UCSD-AML1 (cell line): ENCODE data around the gene CACUL1.
"Not testable (repeated sequence)": the region's sequence is repeated elsewhere in the genome, so short reads cannot be mapped to it uniquely, and the experiment has no call there.

ENCODE experiments used
- DNase-seq: peaks from one replicate; lab custom pipeline; 2025; ENCODE audit not compliant: unreplicated experiment; lab: John Stamatoyannopoulos, UW

The CACUL1 gene

DNA sequence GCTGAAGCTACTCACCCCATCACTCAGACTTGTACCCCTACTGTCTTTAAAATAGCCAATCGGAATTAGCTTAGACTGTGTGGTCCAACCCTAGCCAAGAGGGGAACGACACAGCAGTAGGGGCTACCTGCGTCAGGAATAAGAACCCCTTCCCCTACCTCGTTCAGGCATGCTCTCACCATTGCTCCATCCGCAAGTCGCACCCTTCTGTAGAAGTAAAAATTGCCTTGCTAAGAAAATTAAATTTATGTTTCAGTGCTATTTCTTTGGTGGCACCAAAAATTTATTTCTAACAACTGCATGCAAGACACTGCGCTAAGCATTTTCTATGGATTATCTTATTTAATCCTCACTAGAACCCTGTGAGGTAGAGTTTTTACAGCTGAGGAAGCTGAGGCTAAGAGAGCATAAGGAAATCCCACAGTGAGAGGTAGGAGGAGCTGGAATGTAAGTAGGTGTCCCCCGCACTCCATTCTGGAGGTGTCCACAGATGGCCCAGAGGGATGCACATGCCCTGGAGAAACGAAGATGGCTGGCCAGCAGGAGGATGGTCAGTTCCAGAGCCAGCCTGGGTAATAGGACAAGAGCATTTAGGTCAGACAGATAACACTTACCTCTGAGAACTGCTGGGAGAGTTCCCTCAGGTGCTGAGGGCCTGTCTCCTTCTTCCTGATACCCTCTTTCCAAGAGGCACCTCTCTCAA is 15.3 kb upstream of the CACUL1 start:
- no peak for DNase-seq

DNA sequence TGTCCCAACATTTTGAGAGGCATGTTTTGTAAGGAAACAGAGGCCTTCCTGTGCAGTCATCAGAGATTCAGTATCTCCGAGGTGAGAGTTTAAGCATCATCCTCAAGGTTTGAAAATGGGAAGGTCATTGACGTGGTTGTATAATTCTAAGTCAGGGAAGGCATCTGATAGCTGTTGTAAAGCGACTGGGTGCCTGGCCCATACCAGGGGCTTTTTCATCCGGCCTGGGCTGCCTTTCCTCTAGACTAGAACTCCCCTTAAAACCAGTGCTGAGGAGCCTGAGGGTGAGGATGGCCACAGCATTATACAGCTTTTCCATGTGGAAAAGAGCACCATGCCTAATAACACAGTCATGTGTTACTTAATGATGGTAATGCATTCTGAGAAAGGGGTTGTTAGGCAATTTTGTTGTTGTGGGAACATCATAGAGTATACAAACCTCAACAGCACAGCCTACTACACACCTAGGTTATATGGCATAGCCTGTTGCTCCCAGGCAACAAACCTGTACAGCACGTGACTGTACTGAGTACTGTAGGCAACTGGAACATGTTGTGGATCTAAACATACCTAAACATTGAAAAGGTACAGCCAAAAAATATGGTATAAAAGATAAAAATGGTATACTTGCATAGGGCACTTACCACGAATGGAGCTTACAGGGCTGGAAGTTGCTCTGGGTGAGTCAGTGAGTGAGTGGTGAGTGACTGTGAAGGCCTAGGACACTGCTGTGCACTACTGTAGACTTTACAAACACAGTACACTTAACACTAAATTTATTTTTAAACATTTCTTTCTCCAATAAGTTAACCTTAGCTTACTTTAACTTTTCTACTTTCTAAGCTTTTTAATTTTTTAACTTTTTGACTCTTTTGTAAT is 13.5 kb upstream of the CACUL1 start:
- no peak for DNase-seq

DNA sequence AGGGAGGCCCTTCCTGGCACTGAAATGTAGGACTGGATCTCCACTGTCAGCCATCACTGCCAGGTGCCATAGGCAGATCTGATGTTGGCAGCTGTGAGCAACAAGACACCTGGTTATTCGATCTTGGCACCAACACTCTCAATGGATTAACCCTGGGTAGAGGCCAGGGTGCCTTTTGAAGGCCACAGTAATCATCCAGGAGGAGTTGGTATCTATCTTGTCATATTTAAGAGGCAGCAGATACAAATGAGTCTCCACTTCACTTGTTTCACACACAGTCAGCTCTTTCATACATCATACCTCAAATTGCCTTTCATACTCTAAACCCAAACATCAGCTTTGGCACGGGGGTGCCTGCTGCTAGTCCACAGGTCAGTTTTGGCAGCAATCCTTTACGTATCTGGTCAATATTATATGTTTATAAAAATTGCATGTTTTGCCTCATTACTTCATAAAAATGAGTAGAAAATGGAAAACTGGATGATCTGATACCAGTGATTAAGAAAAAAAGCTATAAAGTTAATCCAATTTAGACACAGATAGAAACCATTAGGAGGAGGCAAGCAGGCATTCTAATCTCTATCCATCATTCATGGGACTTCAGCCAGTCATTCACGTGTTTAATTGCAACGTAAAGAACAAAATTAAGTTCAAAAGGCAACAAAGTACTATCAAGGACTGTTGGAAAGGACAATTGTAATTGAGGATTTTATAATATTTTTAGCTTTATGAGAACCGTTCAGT is 12.7 kb upstream of the CACUL1 start:
- DNase-seq: no peak

DNA sequence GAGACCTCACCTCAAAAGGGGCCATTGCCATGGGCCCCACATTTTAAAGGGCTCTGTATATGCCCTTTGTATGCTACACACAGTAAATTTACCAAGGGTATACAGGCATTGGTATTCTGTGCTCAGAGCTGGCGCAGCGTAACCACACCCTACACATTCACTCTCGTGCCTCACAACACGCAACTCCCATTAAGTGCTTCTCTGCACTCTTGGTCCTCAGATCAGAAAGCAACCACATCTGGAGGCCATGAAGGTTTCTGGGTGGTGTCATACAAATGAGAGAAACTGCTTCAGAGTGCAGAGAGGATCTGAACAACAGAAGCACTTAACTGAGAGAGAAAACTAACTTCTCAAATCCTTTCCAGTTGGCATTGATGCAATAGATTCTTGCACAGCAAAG is 9.4 kb upstream of the CACUL1 start:
- no peak for DNase-seq

DNA sequence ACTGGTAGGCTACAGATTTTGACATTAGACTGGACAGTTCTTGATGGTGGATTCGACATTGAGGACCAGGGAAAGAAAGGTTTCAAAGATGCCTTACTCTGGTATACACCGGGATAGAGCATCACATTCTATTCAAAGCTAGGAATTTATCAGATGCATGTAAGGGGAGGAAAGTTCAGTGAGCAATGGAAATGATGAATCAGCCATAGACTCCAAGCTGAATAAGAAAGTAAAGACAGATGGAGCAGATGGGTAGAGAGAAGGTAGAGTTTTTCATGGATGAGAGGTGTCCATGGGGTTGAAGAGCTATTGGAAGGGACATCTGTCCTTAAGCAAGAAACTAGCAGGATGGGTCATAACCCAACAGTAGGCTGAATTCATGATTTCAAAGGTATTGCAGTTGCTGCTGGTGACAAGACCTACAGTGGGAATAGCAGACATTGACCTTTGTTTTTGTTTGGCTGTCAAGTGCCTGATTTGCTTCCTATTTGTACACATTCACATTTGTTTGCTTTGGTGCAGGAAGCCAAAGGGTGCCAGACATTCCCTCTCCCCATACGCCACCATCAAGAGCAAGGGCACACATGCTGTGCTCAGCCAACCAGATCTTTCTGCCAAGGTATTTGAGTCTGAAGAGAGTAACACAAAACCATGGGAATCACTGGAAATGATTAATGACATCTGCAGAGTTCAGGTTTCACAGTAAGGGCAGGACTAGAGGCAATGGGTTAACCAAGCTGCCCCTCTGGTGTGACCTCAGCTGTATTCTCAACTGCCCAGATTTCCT is 8.6 kb upstream of the CACUL1 start:
- DNase-seq: no peak

DNA sequence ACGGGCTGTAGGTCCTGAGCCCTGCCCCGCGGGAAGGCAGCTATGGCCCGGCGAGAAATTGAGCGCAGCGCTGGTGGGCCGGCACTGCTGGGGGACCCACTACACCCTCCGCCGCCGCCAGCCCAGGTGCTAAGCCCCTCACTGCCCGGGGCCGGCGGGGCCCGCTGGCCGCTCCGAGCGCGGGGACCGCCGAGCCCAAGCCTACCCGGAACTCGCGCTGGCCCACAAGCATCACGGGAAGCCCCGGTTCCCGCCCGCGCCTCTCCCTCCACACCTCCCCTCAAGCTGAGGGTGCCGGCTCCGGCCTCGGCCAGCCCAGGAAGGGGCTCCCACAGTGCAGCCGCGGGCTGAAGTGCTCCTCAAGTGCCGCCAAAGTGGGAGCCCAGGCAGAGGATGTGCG is 5.5 kb upstream of the CACUL1 start:
- DNase-seq: no peak

DNA sequence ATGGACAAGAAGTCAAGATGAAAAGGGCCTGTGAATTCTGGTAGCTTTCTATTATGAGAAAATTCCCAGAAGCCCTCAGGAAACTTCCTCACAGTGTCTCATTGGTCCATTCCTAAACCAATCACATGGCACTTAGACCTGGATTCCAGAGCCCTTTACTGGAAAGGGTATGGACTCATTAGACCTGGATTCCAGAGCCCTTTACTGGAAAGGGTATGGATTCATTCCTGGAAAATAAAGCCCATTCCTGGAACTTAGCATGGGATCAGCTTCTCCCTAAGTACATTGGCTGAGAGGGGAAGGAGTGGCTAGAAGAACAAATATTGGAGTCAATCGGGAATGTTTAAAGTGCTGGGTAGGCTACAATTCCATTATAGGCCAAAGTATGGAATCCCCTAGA is 3.7 kb upstream of the CACUL1 start:
- DNase-seq: no peak

DNA sequence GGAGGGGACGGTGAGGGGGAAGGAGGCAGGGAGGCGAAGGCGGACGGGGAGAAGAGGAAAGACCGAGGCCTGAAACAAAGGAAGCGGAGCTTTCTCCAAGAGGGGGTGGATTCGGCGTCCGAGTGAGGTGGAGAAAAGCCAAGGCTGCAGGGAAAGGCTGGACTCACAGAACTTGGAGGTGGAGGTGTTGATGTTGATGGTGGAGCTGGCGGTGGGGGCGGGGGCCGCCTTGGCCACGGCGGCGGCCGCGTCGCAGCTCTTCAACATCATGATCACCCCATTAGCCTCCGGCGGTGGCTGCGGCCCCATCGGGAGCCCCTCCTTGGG is 578 bp downstream of the CACUL1 start:
- peak; percentile 80 for DNase-seq

DNA sequence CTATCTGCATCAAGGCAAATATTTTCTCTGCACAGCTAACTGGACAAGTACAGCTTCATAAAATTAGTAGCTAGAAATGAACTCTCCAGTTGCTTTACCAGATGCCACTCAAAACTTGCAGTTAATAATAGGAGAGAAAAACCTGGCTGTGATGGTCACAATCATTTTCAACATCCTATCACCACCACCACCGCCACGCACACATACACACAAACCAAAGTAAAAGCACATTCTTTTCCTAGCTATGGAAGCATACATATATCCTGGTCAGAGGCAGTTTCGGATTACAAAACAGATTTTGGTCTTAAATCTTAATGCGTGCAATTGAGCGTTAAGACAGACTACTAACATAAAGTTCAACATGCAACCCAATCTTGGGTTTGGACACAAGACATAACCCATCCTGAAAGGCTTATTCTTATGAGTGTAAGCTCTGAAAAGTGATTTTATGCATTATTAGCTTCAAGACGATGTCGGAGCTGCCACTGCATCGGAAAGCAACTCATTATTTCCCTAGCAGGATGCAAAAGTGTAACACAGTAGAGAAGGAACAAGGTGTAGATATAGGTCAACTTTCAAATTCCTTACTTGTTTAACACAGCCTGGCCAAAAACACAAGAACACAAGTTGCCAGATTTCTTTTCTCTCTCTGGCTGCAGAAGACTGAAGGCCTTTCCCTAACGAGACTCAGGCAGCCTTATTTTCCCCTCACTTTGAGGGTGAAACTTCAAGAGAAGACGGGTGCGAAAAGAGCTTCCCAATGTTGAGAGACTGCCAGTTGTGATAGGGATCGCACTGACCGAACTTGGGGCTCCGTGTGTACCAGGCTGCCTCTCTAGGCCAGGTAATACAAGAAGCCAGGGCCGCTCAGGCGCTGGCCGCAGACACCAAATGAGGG is 1.2 kb downstream of the CACUL1 start:
- DNase-seq: no peak

DNA sequence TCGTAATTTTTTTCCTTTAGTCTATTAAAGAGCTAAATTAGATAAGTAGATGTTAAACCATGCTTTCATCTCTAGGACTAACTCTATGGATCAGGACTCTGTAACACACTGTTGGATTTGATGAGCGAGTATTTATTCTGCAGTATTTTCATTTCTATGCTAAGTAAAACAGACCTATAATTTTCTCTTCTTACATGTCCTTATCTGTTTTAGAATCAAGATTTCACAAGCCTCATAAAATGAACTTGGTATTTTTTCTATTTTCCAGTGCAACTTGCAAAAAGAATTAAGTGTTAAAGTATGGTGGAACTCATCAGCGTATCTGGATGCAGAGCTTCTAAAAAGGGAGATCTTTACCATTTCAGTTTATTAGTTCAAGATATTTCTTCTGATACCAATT is 2.4 kb downstream of the CACUL1 start:
- DNase-seq: no peak

DNA sequence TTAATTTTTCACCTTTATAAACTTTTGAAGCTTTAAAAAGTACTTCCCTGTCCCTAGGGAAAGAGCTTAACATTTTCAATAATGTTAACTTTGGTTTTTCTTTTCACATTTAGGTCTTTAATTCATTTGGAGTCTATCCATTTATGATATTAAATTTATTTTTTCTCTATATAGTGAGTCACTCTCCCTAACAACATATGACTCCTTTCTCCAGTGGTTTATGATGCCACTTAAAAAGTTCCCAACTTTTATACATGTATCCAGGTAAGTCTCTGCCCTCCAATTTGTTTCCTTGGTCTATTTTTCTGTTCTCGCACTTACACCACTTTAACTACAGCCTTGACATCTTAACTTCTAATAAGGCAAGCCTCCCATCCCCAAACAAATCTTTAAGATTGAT is 3.5 kb downstream of the CACUL1 start:
- DNase-seq: no peak

DNA sequence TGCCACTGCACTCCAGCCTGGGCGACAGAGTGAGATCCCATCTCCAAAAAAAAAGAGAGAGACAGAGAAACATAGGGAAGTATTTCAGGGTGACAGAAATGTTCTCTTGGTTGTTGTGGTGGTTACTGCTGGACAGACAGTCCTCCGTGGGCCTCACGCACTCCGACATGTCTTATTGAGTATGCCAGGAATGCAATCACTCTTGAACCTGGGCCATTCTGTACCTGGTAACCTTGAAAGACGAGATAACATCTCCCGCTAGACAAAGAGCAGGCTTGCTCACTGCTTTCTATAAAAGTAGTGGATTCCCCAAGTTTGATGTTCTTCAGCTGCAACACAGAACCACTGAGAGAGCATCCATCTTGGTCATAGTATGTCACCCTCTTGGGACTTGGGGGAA is 6.7 kb downstream of the CACUL1 start:
- no peak for DNase-seq

DNA sequence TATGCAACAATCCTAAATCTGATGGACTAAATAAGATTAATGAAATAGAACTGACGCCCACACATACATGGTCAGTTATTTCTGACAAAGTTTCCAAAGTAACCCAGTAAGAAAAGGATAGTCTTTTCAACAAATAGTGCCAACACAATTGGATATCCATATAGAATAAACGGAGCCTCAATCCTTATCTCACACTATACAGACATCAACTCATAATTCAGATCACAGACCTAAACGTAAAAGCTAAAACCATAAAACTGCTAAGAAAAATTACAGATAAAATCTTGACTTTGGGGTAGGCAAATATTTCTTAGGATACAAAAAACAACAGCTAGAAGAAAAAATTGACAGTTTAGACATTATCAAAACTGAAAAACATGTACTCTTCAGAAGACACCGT is 8.5 kb downstream of the CACUL1 start:
- DNase-seq: no peak

DNA sequence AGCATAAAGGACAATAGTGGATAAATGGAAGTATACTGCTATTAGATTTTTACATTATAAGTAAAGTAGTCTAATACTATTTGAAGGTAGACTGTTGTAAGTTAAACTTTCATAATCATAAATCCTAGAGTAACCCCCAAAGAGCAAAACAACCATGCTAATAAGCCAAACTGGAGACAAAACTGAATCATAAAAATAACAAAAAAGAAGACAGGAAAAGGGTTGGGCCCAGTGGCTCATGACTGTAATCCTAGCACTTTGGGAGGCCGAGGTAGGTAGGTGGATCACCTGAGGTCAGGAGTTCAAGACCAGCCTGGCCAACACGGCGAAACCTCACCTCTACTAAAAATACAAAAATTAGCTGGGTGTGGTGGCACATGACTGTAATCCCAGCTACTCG is 9.7 kb downstream of the CACUL1 start:
- no peak for DNase-seq

DNA sequence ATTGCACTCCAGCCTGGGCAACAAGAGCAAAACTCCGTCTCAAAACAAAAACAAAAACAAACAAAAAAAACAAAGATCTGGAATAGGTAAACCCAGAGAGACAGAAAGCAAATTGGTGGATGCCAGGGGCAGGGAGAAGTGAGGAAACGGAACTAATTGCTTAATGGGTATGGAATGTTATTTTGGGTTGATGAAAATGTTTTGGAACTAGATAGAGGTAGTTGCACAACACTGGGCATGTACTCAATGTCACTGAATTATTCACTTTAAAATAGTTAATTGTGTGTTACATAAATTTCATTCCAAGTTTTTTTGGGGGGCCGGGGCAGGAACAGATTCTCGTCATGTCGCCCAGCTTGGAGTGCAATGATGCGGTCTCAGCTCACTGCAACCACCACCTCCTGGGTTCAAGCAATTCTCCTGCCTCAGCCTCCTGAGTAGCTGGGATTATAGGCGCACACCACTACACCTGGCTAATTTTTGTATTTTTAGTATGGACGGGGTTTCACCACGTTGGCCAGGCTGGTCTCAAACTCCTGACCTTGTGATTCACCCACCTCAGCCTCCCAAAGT is 10.3 kb downstream of the CACUL1 start:
- DNase-seq: not testable (repeated sequence)

DNA sequence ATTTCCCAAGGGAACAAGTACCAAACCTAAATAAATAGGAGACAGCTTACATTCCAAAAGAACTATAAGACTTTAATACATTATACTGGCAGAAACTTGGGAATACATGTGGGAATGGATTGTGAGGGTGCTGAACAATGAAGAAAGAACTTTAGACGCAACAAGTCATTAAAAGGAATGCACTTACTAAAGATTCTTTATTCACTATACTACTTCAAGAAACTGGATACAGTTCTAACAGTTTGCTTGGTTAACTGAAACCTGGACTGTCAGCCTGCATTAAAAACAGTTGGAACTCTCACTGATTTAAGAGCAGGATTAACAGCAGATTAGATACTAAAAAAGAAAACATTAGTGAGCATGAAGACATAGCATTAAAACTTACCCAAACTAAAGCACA is 12.0 kb downstream of the CACUL1 start:
- no peak for DNase-seq

DNA sequence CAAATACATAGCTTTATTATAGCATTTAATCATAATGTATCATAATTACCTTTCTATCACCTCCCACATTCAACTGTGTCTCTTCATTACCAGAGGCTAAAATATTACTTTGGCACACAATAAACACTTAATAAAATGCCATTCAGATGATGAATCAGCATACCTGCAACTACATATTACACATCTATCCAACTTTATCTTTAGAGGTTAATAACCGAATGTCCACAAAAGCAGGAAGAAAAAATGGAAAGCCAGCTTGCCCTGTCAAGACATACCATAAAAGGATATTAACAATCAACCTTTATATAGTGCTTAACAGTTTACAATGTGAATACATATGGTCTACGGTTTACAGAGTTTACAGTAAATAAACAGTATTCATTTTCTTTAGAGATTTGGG is 12.7 kb downstream of the CACUL1 start:
- DNase-seq: no peak

DNA sequence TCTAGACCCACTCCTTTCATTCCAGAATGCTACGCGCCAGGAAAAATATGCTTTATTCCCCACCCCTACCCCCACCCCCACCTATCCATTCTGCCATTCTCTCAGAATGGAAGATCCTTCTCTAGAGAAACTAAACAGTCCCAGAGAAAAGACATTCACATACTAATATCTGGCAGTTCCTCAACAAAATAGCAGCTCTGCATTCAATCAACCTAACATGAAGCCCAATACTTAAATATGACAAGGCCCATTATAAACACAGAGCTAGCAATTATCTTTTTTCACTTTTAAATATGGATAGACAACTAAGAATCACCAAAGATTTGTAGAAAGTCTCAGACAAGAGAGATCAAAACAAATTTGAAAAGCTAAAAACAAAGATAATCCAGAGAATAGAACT is 16.4 kb downstream of the CACUL1 start:
- no peak for DNase-seq

DNA sequence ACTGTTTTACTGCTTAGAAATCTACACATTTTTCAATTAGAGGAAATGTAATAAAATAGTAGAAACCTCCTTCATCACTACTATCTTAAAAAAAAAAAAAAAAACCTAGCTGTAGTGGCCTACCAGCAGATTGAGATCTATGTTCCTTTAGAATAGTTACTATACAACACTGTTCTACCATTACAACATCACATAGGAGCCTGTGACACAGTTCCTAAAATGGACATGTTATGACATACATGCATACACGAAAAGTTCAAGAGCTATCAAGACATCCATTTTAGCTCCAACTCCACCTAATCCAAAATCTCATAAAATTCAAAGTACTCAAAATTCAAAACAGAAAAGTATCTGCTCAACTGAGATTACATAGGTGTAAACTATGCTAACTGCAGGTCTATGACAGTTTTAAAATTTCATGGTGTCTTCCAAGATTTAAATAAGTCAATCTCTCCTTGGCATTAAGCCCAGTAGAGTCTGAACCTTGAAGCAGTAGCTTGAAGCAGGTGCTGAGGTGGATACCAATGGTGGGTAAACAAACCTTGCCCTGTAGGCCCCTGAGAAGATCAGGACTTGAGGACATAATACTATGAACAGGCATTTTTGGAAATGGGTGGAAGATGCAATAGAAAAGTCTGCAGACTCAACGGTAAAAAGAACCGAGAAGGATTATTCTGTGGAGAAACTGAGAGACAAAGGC is 17.0 kb downstream of the CACUL1 start:
- no peak for DNase-seq
